AG04450 (cell line): ENCODE results near the gene TREML2. TPM values are rescaled to one million over a fixed set of nuclear protein-coding genes. Genes with fewer than 3 reads are reported as not detected.

Experiments used
- CTCF ChIA-PET: fragments of 300-600, 350-600 bp; formaldehyde crosslinking; extraction: SDS; loops from one replicate; lab custom pipeline; 2022; ENCODE audit warnings: antibody characterized with exemption, inconsistent platforms; lab: Charles Lee
- POLR2A ChIA-PET: fragments of 350-600 bp; formaldehyde crosslinking; extraction: SDS; loops from one replicate; lab custom pipeline; 2021; ENCODE audit warnings: antibody characterized with exemption, inconsistent platforms; lab: Yijun Ruan, JAX
- DNase-seq: peaks from one replicate; pipeline ENCODE4 v3.0.0-alpha.2; 2011; ENCODE audit warnings: low read depth, low spot score
- H3K27ac ChIP-seq: one replicate; pipeline ENCODE4 v1.5.1; 2012; ENCODE audit warnings: low read depth, low read length, control low read depth
- H3K27me3 ChIP-seq: one replicate; pipeline ENCODE4 v1.6.0; 2012; ENCODE audit warnings: low read length; ENCODE audit not compliant: control insufficient read depth, insufficient read depth
- H3K4me3 ChIP-seq: 2 replicates; pipeline ENCODE4 v1.5.1; 2011; ENCODE audit warnings: mild to moderate bottlenecking, low read depth, low read length, control low read depth
- H3K9me3 ChIP-seq: 2 replicates; pipeline ENCODE4 v1.5.1; 2012; ENCODE audit warnings: low read length; ENCODE audit not compliant: control insufficient read depth, insufficient read depth
- CTCF ChIP-seq: IDR thresholded peaks from 2 replicates; pipeline ENCODE4 v1.5.1; 2011; ENCODE audit warnings: low read depth, low read length, control low read depth, inconsistent platforms
- polyA plus RNA-seq: library from polyadenylated mRNA; depleted of rRNA; stranded (reverse); fragments of >200 nt; gene quantifications from 2 replicates; pipeline ENCODE4 v1.2.3, GENCODE V29; 2011

The TREML2 gene
- polyA plus RNA-seq, 1 experiment, result not detected

- DNase-seq, result no peak
- no peak for TF ChIP-seq CTCF
- H3K4me3 ChIP-seq, result no peak overlapping the region
- H3K27me3 ChIP-seq, result peaks cover 2% of the 10 kb centered on the region
- CTCF ChIA-PET, result no interaction called here
- POLR2A ChIA-PET, result no interaction called here
- H3K9me3 ChIP-seq, result no peaks in the 10 kb centered on the region
- H3K27ac ChIP-seq, result no peak overlapping the region
Measured at GRCh38 chr6:41208439-41209106, 7.6 kb upstream of the TREML2 start.

- TF ChIP-seq CTCF, result no peak
- H3K4me3 ChIP-seq, result no peak overlapping the region
- DNase-seq, result no peak
- ChIA-PET POLR2A (no interaction called here), CTCF (no interaction called here)
- H3K9me3 ChIP-seq, result no peaks in the 10 kb centered on the region; the same call in 1 of the 2 replicates
- H3K27ac ChIP-seq, result no peak overlapping the region
- H3K27me3 ChIP-seq, result peaks cover 2% of the 10 kb centered on the region
Measured at GRCh38 chr6:41204156-41204555, 3.2 kb upstream of the TREML2 start.

- CTCF ChIA-PET, result no interaction called here
- DNase-seq, result no peak
- Histone ChIP-seq H3K9me3 (no peaks in the 10 kb centered on the region; the same call in 1 of the 2 replicates), H3K27me3 (no peaks in the 10 kb centered on the region), H3K27ac (no peak overlapping the region), H3K4me3 (no peak overlapping the region)
- no peak for TF ChIP-seq CTCF
- POLR2A ChIA-PET, result no interaction called here
Measured at GRCh38 chr6:41201764-41202173, 820 bp upstream of the TREML2 start.

DNA sequence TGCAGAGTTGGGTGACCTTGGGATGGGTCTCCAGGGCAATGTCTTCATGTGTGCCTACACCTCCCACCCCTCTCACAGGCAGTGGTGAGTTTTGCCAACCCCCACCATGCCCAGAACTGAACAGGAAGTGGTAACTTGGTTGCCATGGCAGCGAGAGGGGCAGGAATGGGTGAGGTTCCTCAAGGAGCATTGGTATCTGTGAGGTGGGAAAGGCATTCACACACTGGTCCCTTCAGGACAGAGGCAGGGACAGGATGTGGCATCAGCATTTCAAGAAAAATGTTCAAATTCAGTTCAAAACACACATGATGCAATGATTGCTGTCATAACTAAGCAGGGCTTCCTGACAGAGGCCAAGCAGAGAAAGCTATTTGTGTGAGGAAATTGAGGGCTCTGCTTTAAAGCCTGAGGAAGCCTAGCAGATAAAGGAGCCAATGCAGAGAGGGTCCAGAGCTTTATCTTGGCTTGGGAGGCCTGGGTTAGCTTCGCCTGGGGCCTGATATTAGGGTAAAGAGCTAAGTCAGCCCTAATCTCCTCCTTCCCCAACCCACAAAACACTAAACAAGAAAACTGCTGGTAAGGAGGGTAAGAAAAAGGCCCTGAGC, 551 bp downstream of the TREML2 start:
- no peak for TF ChIP-seq CTCF
- Histone ChIP-seq H3K27ac (no peak overlapping the region), H3K27me3 (no peaks in the 10 kb centered on the region), H3K9me3 (no peaks in the 10 kb centered on the region; the same call in 1 of the 2 replicates), H3K4me3 (no peak overlapping the region)
- CTCF ChIA-PET, result interaction anchor here (1.4 kb wide), 1 partner anchor 18 kb away, joined by 5 read pairs; no protein-coding TSS in a partner anchor
- no peak for DNase-seq
- POLR2A ChIA-PET, result no interaction called here
